Measurements from ENCODE around the gene ARL3. TPM values are rescaled to one million over a fixed set of nuclear protein-coding genes. Genes with fewer than 3 reads are reported as not detected.

ARL3 gene
- total RNA-seq, 1 experiment from 2014 or later, result 4.6 TPM

GRCh38 chr10:102729029-102730026 lies 15.1 kb upstream of the ARL3 start:
- peak; percentile 54 for DNase-seq
- H4K20me1 ChIP-seq (ENCODE audit: insufficient read depth, low read depth, low read length), result no peaks in the 10 kb centered on the region

GRCh38 chr10:102727037-102727818 lies 13.0 kb upstream of the ARL3 start:
- Histone ChIP-seq H3K79me2 (ENCODE audit: low read length) (peaks cover 27% of the 10 kb centered on the region), H3K27ac (ENCODE audit: low read length) (no peak overlapping the region), H3K9ac (ENCODE audit: low read length) (no peak overlapping the region), H4K20me1 (ENCODE audit: insufficient read depth, low read depth, low read length) (0 out of 2 replicates have a peak, but pooled peaks cover 5% of the 10 kb centered on the region), H3K4me1 (ENCODE audit: low read length) (no peaks in the 10 kb centered on the region), H3K4me3 (ENCODE audit: low read length) (no peak overlapping the region), H3K9me2 (replicated peaks; ENCODE audit: insufficient read depth, low read length) (no peaks in the 10 kb centered on the region), H3K27me3 (ENCODE audit: low read length) (no peaks in the 10 kb centered on the region), H3K9me3 (ENCODE audit: low read length) (no peaks in the 10 kb centered on the region), H2AFZ (ENCODE audit: low read length) (no peak overlapping the region), H3K36me3 (ENCODE audit: insufficient read depth, low read length) (peaks cover 25% of the 10 kb centered on the region), H3K4me2 (ENCODE audit: low read depth, low read length, poor library complexity, severe bottlenecking) (no peak overlapping the region)
- no peak for DNase-seq

More at GRCh38 chr10:102729029-102730026, 15.1 kb upstream of the ARL3 start:
- H3K4me3 ChIP-seq (ENCODE audit: low read length), result no peak overlapping the region
- H3K9me2 ChIP-seq (replicated peaks; ENCODE audit: insufficient read depth, low read length), result no peaks in the 10 kb centered on the region
- H3K9me3 ChIP-seq (ENCODE audit: low read length), result no peaks in the 10 kb centered on the region
- no peaks in the 10 kb centered on the region for H3K27me3 ChIP-seq (ENCODE audit: low read length)
- H2AFZ ChIP-seq (ENCODE audit: low read length), result no peak overlapping the region
- H3K27ac ChIP-seq (ENCODE audit: low read length), result no peak overlapping the region
- H3K79me2 ChIP-seq (ENCODE audit: low read length), result peaks cover 8% of the 10 kb centered on the region
- no peak overlapping the region for H3K9ac ChIP-seq (ENCODE audit: low read length)
- H3K4me2 ChIP-seq (ENCODE audit: low read depth, low read length, poor library complexity, severe bottlenecking), result no peak overlapping the region
- no peaks in the 10 kb centered on the region for H3K4me1 ChIP-seq (ENCODE audit: low read length)
- peaks cover 22% of the 10 kb centered on the region; the same call in 1 of the 2 replicates for H3K36me3 ChIP-seq (ENCODE audit: insufficient read depth, low read length)

DNA sequence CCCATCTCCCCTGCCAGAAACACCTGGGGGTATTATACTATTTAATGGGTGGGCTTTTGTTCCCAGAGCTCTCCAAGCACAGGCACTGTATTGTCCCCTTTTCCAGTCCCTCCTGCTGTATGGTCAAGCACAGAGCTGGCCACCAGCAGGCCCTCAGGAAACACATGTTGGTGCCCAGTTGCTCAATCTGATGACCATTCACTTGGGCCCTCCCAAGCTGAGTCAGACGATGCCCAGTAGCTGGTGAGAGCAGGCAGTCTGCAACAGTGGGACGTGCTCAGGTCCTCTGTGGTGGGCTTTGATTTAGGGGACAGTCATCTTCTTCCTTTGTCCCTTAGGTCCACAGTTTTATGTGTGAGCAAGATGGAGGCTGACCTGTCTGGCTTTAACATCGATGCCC lies 12.1 kb upstream of the ARL3 start:
- H3K4me1 ChIP-seq (ENCODE audit: low read length), result no peaks in the 10 kb centered on the region
- no peaks in the 10 kb centered on the region for H3K9me3 ChIP-seq (ENCODE audit: low read length)
- no peak for DNase-seq
- no peak overlapping the region for H3K27ac ChIP-seq (ENCODE audit: low read length)
- no peaks in the 10 kb centered on the region for H3K27me3 ChIP-seq (ENCODE audit: low read length)
- H3K36me3 ChIP-seq (ENCODE audit: insufficient read depth, low read length), result peaks cover 27% of the 10 kb centered on the region
- H3K9ac ChIP-seq (ENCODE audit: low read length), result no peak overlapping the region
- H3K4me3 ChIP-seq (ENCODE audit: low read length), result no peak overlapping the region
- H3K4me2 ChIP-seq (ENCODE audit: low read depth, low read length, poor library complexity, severe bottlenecking), result no peak overlapping the region
- H4K20me1 ChIP-seq (ENCODE audit: insufficient read depth, low read depth, low read length), result 0 out of 2 replicates have a peak, but pooled peaks cover 5% of the 10 kb centered on the region
- H3K79me2 ChIP-seq (ENCODE audit: low read length), result peaks cover 34% of the 10 kb centered on the region
- no peaks in the 10 kb centered on the region for H3K9me2 ChIP-seq (replicated peaks; ENCODE audit: insufficient read depth, low read length)
- no peak overlapping the region for H2AFZ ChIP-seq (ENCODE audit: low read length)

DNA sequence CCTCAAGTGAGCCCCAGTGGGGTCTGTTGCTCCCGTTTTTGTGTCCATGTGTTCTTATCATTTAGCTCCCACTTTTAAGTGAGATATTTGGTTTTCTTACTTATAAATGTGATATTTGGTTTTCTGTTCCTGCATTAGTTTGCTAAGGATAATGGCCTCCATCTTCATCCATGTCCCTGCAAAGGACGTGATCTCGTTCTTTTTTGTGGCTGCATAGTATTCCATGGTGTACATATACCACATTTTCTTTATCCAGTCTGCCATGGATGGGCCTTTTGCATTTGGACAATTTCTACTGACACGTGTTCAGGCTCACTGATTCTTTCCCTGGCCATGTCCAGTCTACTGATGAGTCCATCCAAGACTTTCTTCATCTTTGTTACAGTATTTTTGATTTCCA lies 9.8 kb upstream of the ARL3 start:
- Histone ChIP-seq H3K9ac (ENCODE audit: low read length) (no peak overlapping the region), H3K4me3 (ENCODE audit: low read length) (no peak overlapping the region), H2AFZ (ENCODE audit: low read length) (no peak overlapping the region), H3K9me3 (ENCODE audit: low read length) (no peaks in the 10 kb centered on the region), H3K4me1 (ENCODE audit: low read length) (no peaks in the 10 kb centered on the region), H3K9me2 (replicated peaks; ENCODE audit: insufficient read depth, low read length) (no peaks in the 10 kb centered on the region), H3K79me2 (ENCODE audit: low read length) (peaks cover 52% of the 10 kb centered on the region), H3K27me3 (ENCODE audit: low read length) (no peaks in the 10 kb centered on the region), H3K36me3 (ENCODE audit: insufficient read depth, low read length) (peaks cover 26% of the 10 kb centered on the region), H3K27ac (ENCODE audit: low read length) (no peak overlapping the region), H3K4me2 (ENCODE audit: low read depth, low read length, poor library complexity, severe bottlenecking) (no peak overlapping the region), H4K20me1 (ENCODE audit: insufficient read depth, low read depth, low read length) (0 out of 2 replicates have a peak, but pooled peaks cover 5% of the 10 kb centered on the region)
- no peak for DNase-seq

- Histone ChIP-seq H3K9ac (ENCODE audit: low read length) (no peak overlapping the region), H3K27me3 (ENCODE audit: low read length) (no peaks in the 10 kb centered on the region)
Measured at GRCh38 chr10:102721954-102722353, 7.8 kb upstream of the ARL3 start.

GRCh38 chr10:102720775-102721301 lies 6.6 kb upstream of the ARL3 start:
- Histone ChIP-seq H4K20me1 (ENCODE audit: insufficient read depth, low read depth, low read length) (0 out of 2 replicates have a peak, but pooled peaks cover 5% of the 10 kb centered on the region), H3K9me3 (ENCODE audit: low read length) (no peaks in the 10 kb centered on the region), H3K27me3 (ENCODE audit: low read length) (no peaks in the 10 kb centered on the region), H3K36me3 (ENCODE audit: insufficient read depth, low read length) (peaks cover 38% of the 10 kb centered on the region), H2AFZ (ENCODE audit: low read length) (no peak overlapping the region), H3K4me2 (ENCODE audit: low read depth, low read length, poor library complexity, severe bottlenecking) (no peak overlapping the region), H3K9ac (ENCODE audit: low read length) (no peak overlapping the region), H3K4me1 (ENCODE audit: low read length) (peaks cover 22% of the 10 kb centered on the region), H3K79me2 (ENCODE audit: low read length) (peaks cover 82% of the 10 kb centered on the region), H3K4me3 (ENCODE audit: low read length) (no peak overlapping the region), H3K9me2 (replicated peaks; ENCODE audit: insufficient read depth, low read length) (no peaks in the 10 kb centered on the region), H3K27ac (ENCODE audit: low read length) (no peak overlapping the region)
- no peak for DNase-seq

More at GRCh38 chr10:102721954-102722353, 7.8 kb upstream of the ARL3 start:
- Histone ChIP-seq H3K36me3 (ENCODE audit: insufficient read depth, low read length) (peaks cover 39% of the 10 kb centered on the region), H3K9me3 (ENCODE audit: low read length) (no peaks in the 10 kb centered on the region), H3K9me2 (replicated peaks; ENCODE audit: insufficient read depth, low read length) (no peaks in the 10 kb centered on the region), H3K27ac (ENCODE audit: low read length) (no peak overlapping the region), H2AFZ (ENCODE audit: low read length) (no peak overlapping the region), H3K4me3 (ENCODE audit: low read length) (no peak overlapping the region), H4K20me1 (ENCODE audit: insufficient read depth, low read depth, low read length) (0 out of 2 replicates have a peak, but pooled peaks cover 5% of the 10 kb centered on the region), H3K4me2 (ENCODE audit: low read depth, low read length, poor library complexity, severe bottlenecking) (no peak overlapping the region), H3K4me1 (ENCODE audit: low read length) (peaks cover 13% of the 10 kb centered on the region), H3K79me2 (ENCODE audit: low read length) (peaks cover 71% of the 10 kb centered on the region)
- no peak for DNase-seq

DNA sequence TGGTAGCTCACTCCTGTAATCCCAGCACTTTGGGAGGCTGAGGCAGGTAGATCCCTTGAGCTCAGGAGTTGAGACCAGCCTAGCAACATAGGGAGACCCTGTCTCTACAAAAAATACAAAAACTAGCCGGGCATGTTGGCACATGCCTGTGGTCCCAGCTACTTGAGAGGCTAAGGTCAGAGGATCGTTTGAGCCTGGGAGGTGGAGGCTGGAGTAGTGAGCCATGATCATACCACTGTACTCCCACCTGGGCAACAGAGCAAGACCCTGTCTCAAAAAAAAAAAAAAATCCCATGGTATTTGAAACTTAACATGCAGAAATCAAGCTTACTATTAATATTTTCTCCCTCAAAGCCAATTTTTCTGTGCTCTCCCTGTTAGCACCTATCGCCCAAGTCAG lies 6.1 kb upstream of the ARL3 start:
- Histone ChIP-seq H3K27me3 (ENCODE audit: low read length) (no peaks in the 10 kb centered on the region), H3K9me2 (replicated peaks; ENCODE audit: insufficient read depth, low read length) (no peaks in the 10 kb centered on the region), H4K20me1 (ENCODE audit: insufficient read depth, low read depth, low read length) (0 out of 2 replicates have a peak, but pooled peaks cover 5% of the 10 kb centered on the region), H3K9me3 (ENCODE audit: low read length) (no peaks in the 10 kb centered on the region), H3K4me3 (ENCODE audit: low read length) (no peak overlapping the region), H3K9ac (ENCODE audit: low read length) (no peak overlapping the region), H2AFZ (ENCODE audit: low read length) (no peak overlapping the region), H3K79me2 (ENCODE audit: low read length) (peaks cover 87% of the 10 kb centered on the region), H3K4me1 (ENCODE audit: low read length) (peaks cover 27% of the 10 kb centered on the region), H3K4me2 (ENCODE audit: low read depth, low read length, poor library complexity, severe bottlenecking) (no peak overlapping the region), H3K27ac (ENCODE audit: low read length) (no peak overlapping the region), H3K36me3 (ENCODE audit: insufficient read depth, low read length) (peaks cover 39% of the 10 kb centered on the region)
- no peak for DNase-seq

Data from Karpas-422 (cell line).